Omental fat pad (tissue), 4 donors: ENCODE data around the gene GLIS2. TPM values are rescaled to one million over a fixed set of nuclear protein-coding genes. Genes with fewer than 3 reads are reported as not detected.

Source experiments
- ATAC-seq: fragments of 150-250 bp; one replicate; pipeline ENCODE4 v1.9.1; 2016; ENCODE audit warnings: mild to moderate bottlenecking, moderate library complexity; ENCODE audit not compliant: low FRiP score
- DNase-seq: peaks from one replicate; pipeline ENCODE4 v3.0.0-alpha.2; 2019; ENCODE audit warnings: low spot score
- CTCF ChIP-seq, 3 donors: fragments of 450-650 bp; IDR thresholded peaks; one replicate each; pipeline ENCODE4 v1.5.1; 2016 to 2017; ENCODE audit warnings: antibody characterized with exemption in 3 of 3, mild to moderate bottlenecking in 3 of 3, moderate library complexity in 2 of 3
- total RNA-seq, 4 donors: library from RNA; depleted of rRNA; stranded (reverse); fragments of >200 nt; gene quantifications; one replicate each; pipeline ENCODE4 v1.1.0, GENCODE V29; 2016

GLIS2 gene
- total RNA-seq, 4 donors from 2014 or later, result 1.9 to 4.9 (median 3.0) TPM

GRCh38 chr16:4378999-4379690, 63.3 kb downstream of the GLIS2 start:
- ATAC-seq (no peak), DNase-seq (no peak)
- no peak for TF ChIP-seq CTCF (IDR thresholded peaks at IDR 0.05)

GRCh38 chr16:4380119-4381063, 64.5 kb downstream of the GLIS2 start:
- TF ChIP-seq CTCF (IDR thresholded peaks at IDR 0.05), result no peak
- ATAC-seq (no peak), DNase-seq (no peak)

- DNase-seq (no peak), ATAC-seq (no peak)
- TF ChIP-seq CTCF (IDR thresholded peaks at IDR 0.05), result no peak
These were observed 65.4 kb downstream of the GLIS2 start for GRCh38 chr16:4381072-4381934.

- DNase-seq (no peak), ATAC-seq (no peak)
- TF ChIP-seq CTCF (IDR thresholded peaks at IDR 0.05), result no peak
These were observed 66.3 kb downstream of the GLIS2 start for GRCh38 chr16:4381935-4382794.

GRCh38 chr16:4382795-4383357, 67.0 kb downstream of the GLIS2 start:
- DNase-seq (no peak), ATAC-seq (no peak)
- no peak for TF ChIP-seq CTCF (IDR thresholded peaks at IDR 0.05)
